CD4-positive, alpha-beta T cell (primary cell): Measurements from ENCODE around the gene RERE. TPM values are rescaled to one million over a fixed set of nuclear protein-coding genes. Genes with fewer than 3 reads are reported as not detected.

Experiments
- ATAC-seq: fragments of 200-7000 bp; cut with Tn5 transposase; one replicate; pipeline ENCODE4 v1.10.0; 2022; ENCODE audit warnings: mild to moderate bottlenecking; ENCODE audit not compliant: poor library complexity
- CTCF ChIA-PET: fragments of 350-600 bp; sonication (Branson Sonifier 250); formaldehyde crosslinking; loops from one replicate; lab custom pipeline; 2021; ENCODE audit warnings: antibody characterized with exemption, inconsistent platforms; lab: Charles Lee
- POLR2A ChIA-PET: fragments of 350-600 bp; sonication (Branson Sonifier 250); formaldehyde crosslinking; loops from one replicate; lab custom pipeline; 2021; ENCODE audit warnings: antibody characterized with exemption, inconsistent platforms; lab: Charles Lee
- DNase-seq, 14 experiments: peaks; one replicate each; pipeline ENCODE4 v3.0.0-alpha.2; 2013 to 2020; ENCODE audit warnings: mixed read lengths in 2 of 14
- H3K27ac ChIP-seq, 2 donors: one replicate each; pipeline versions ENCODE4 v1.5.1 to v1.7.0; 2013; ENCODE audit warnings: low read length in 2 of 2, low read depth in 1 of 2, mild to moderate bottlenecking in 1 of 2
- H3K27me3 ChIP-seq, 2 experiments: 1 replicate in 1 of 2; 2 replicates in 1 of 2; pipeline versions ENCODE4 v1.6.1 to v1.7.0; 2013; ENCODE audit warnings: low read length in 2 of 2, control low read depth in 1 of 2, mild to moderate bottlenecking in 1 of 2, moderate library complexity in 1 of 2; ENCODE audit not compliant: insufficient read depth in 2 of 2, control insufficient read depth in 1 of 2
- H3K36me3 ChIP-seq: one replicate; pipeline ENCODE4 v1.6.1; 2013; ENCODE audit warnings: low read length, control low read depth; ENCODE audit not compliant: insufficient read depth
- H3K4me1 ChIP-seq: one replicate; pipeline ENCODE4 v1.6.1; 2013; ENCODE audit warnings: low read length, control low read depth; ENCODE audit not compliant: insufficient read depth
- H3K4me3 ChIP-seq: one replicate; pipeline ENCODE4 v1.5.1; 2013; ENCODE audit warnings: mild to moderate bottlenecking, low read length, moderate library complexity
- H3K9me3 ChIP-seq, 2 experiments: 1 replicate in 1 of 2; 2 replicates in 1 of 2; pipeline versions ENCODE4 v1.6.1 to v1.7.0; 2013; ENCODE audit warnings: low read length in 2 of 2, mild to moderate bottlenecking in 2 of 2, control low read depth in 1 of 2, moderate library complexity in 1 of 2; ENCODE audit not compliant: control insufficient read depth in 1 of 2, insufficient read depth in 1 of 2
- H3K27ac Mint-ChIP-seq: one replicate; pipeline ENCODE4 v1.8.0; 2020; ENCODE audit warnings: mixed read lengths
- H3K27me3 Mint-ChIP-seq: one replicate; pipeline ENCODE4 v1.8.0; 2021; ENCODE audit warnings: mixed read lengths
- H3K36me3 Mint-ChIP-seq: one replicate; pipeline ENCODE4 v1.8.0; 2021; ENCODE audit warnings: low read depth, mixed read lengths
- H3K4me1 Mint-ChIP-seq: one replicate; pipeline ENCODE4 v1.8.0; 2021; ENCODE audit warnings: low read depth, mixed read lengths
- H3K4me3 Mint-ChIP-seq: one replicate; pipeline ENCODE4 v1.8.0; 2020; ENCODE audit warnings: mild to moderate bottlenecking, mixed read lengths
- H3K9me3 Mint-ChIP-seq: one replicate; pipeline ENCODE4 v1.8.0; 2020; ENCODE audit warnings: mixed read lengths
- CTCF ChIP-seq: fragments of 200-600 bp; IDR thresholded peaks from one replicate; pipeline ENCODE4 v1.8.0; 2022; ENCODE audit warnings: antibody characterized with exemption, mild to moderate bottlenecking
- intact Hi-C, 2 experiments: fragments of 100-400 bp; cut with DNase I in 1 of 2; cut with micrococcal nuclease in 1 of 2; formaldehyde crosslinking; loops; one replicate each; pipeline versions ENCODE4 v1.15.1 to v1.9.0; 2023 to 2025; cut with DNase I, micrococcal nuclease
- total RNA-seq, 174 experiments: library from RNA in 2 of 174; stranded (reverse) in 2 of 174; gene quantifications; one replicate each; pipeline ENCODE4 v1.2.3 and lab custom pipeline; 2021 to 2026

Gene RERE
- total RNA-seq, 2 experiments from 2014 or later, result 78.4 to 84.0 TPM

DNA sequence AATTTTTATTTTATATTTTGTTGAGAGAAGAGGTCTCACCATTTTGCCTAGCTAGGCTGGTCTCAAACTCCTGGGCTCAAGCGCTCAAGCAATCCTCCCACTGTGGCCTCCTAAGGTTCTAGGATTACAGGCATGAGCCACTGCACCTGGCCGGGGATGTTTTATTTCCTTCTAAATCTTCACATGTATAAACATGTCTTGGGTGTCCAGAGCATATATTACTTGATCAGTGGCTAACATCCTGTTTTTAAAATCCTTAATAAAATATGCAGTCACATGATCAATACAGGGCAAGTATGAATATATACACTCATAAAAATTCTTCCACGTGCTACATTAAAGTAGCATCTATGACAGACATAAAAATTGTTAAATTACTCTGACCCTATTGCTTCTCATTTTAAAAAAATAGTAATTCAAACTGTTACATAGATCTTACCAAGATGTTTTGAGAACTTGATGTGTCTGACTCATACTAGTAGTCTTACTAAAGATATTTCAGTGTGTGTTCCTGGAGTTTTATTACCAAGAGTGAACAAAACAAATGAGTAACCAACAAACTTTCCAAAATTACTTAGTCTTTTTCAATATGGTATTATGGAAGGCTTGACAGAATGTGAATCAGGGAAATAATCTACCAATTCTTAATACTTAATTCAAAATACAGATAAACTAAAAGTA, 277.0 kb downstream of the RERE start:
- no peak for TF ChIP-seq CTCF
- POLR2A ChIA-PET, result interaction anchor here (1.6 kb wide), 1 partner anchor 15 kb away, joined by 3 read pairs; no protein-coding TSS in a partner anchor
- intact Hi-C loops, result no loop called here

DNA sequence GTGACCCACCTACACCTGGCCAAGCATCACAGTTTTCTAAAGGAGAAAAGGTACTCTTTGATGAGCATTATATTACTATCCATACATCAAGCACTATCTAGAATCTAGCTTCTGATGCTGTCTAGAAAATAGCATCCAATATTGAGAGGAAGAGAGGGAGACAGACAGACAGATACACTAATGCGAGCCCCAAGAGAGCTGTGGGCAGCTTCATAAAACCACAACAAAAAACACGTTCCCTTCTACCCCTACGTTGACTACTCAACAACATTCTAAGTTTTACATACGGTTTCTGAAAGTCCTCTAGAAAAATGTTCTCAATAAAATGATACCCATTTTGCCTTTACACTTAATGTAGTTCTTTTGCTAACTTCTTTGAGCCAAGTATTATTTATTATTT, 277.8 kb downstream of the RERE start:
- Mint-ChIP-seq H3K9me3 (no peaks in the 10 kb centered on the region), H3K4me3 (no peak overlapping the region), H3K4me1 (peaks cover 9% of the 10 kb centered on the region), H3K27me3 (no peaks in the 10 kb centered on the region), H3K27ac (no peak overlapping the region), H3K36me3 (peaks cover 12% of the 10 kb centered on the region)
- Histone ChIP-seq H3K9me3 (no peaks in the 10 kb centered on the region), H3K36me3 (peaks cover 4% of the 10 kb centered on the region), H3K27ac (no peak overlapping the region), H3K27me3 (no peaks in the 10 kb centered on the region), H3K4me3 (no peak overlapping the region), H3K4me1 (no peaks in the 10 kb centered on the region)
- no peak for DNase-seq
- intact Hi-C loops, result no loop called here
- ChIA-PET POLR2A (interaction anchor here (1.6 kb wide), 1 partner anchor 14 kb away, joined by 3 read pairs; no protein-coding TSS in a partner anchor), CTCF (no interaction called here)
- no peak for TF ChIP-seq CTCF
- no peak for ATAC-seq

More for the DNA sequence above, 277.0 kb downstream of the RERE start:
- Histone ChIP-seq H3K9me3 (no peaks in the 10 kb centered on the region), H3K27me3 (no peaks in the 10 kb centered on the region), H3K36me3 (peaks cover 4% of the 10 kb centered on the region), H3K4me1 (no peaks in the 10 kb centered on the region), H3K27ac (no peak overlapping the region), H3K4me3 (no peak overlapping the region)
- Mint-ChIP-seq H3K4me1 (peaks cover 5% of the 10 kb centered on the region), H3K36me3 (peaks cover 17% of the 10 kb centered on the region), H3K27ac (no peak overlapping the region), H3K4me3 (no peak overlapping the region), H3K9me3 (no peaks in the 10 kb centered on the region), H3K27me3 (no peaks in the 10 kb centered on the region)
- ATAC-seq (no peak), DNase-seq (no peak)
- CTCF ChIA-PET, result no interaction called here

- Mint-ChIP-seq H3K4me3 (no peak overlapping the region), H3K36me3 (peaks cover 4% of the 10 kb centered on the region), H3K27me3 (no peaks in the 10 kb centered on the region), H3K9me3 (no peaks in the 10 kb centered on the region), H3K27ac (no peak overlapping the region), H3K4me1 (peaks cover 20% of the 10 kb centered on the region)
- H3K4me1 ChIP-seq, result no peaks in the 10 kb centered on the region
- DNase-seq, result no peak
- H3K4me3 ChIP-seq, result no peak overlapping the region
- no peak for TF ChIP-seq CTCF
- CTCF ChIA-PET, result no interaction called here
- no peak overlapping the region for H3K27ac ChIP-seq
- no peak for ATAC-seq
- intact Hi-C loops, result no loop called here
- H3K36me3 ChIP-seq, result peaks cover 4% of the 10 kb centered on the region
- H3K27me3 ChIP-seq, result no peaks in the 10 kb centered on the region
- no peaks in the 10 kb centered on the region for H3K9me3 ChIP-seq
- POLR2A ChIA-PET, result interaction anchor here (1.0 kb wide), 1 partner anchor 14 kb away, joined by 3 read pairs; no protein-coding TSS in a partner anchor
These were observed 278.9 kb downstream of the RERE start for GRCh38 chr1:8538502-8538901.
